Upper lobe of right lung (tissue), 1 donor: ENCODE data around the gene PARD3B. TPM values are rescaled to one million over a fixed set of nuclear protein-coding genes. Genes with fewer than 3 reads are reported as not detected.

Experiments used
- ATAC-seq: fragments of 200-7000 bp; cut with Tn5 transposase; one replicate; pipeline ENCODE4 v1.9.1; 2020; ENCODE audit warnings: mild to moderate bottlenecking, moderate library complexity
- DNase-seq: peaks from one replicate; pipeline ENCODE4 v3.0.0-alpha.2; 2020
- H3K27ac ChIP-seq: fragments of 200-600 bp; one replicate; pipeline ENCODE4 v1.8.0; 2022
- H3K27me3 ChIP-seq: fragments of 200-600 bp; one replicate; pipeline ENCODE4 v1.8.0; 2022; ENCODE audit warnings: mild to moderate bottlenecking
- H3K36me3 ChIP-seq: fragments of 200-600 bp; one replicate; pipeline ENCODE4 v1.8.0; 2022
- H3K4me1 ChIP-seq: fragments of 200-600 bp; one replicate; pipeline ENCODE4 v1.8.0; 2022
- H3K4me3 ChIP-seq: fragments of 200-600 bp; one replicate; pipeline ENCODE4 v1.8.0; 2022; ENCODE audit warnings: mild to moderate bottlenecking
- H3K9me3 ChIP-seq: fragments of 200-600 bp; one replicate; pipeline ENCODE4 v1.8.0; 2022
- intact Hi-C: fragments of 100-400 bp; cut with DNase I; formaldehyde crosslinking; loops from one replicate; pipeline ENCODE4 v1.11.0; 2022
- total RNA-seq: library from RNA; stranded (reverse); fragmentation: NEBNext Ultra II Directional; extraction: Animal tissue kit (Norgen Biotek cat#: 25700); gene quantifications from one replicate; pipeline ENCODE4 v1.2.1, GENCODE V29; 2021
- TF ChIP-seq, protein P1 (sequence below): fragments of 200-600 bp; IDR thresholded peaks from one replicate; pipeline ENCODE4 v1.8.0; 2022; ENCODE audit warnings: antibody characterized with exemption
- donor health status: DM: no; HTN: yes; CAD: no; lungs with severe emphysema.

The PARD3B gene
- total RNA-seq, 1 donor from 2014 or later = 32.5 TPM

DNA sequence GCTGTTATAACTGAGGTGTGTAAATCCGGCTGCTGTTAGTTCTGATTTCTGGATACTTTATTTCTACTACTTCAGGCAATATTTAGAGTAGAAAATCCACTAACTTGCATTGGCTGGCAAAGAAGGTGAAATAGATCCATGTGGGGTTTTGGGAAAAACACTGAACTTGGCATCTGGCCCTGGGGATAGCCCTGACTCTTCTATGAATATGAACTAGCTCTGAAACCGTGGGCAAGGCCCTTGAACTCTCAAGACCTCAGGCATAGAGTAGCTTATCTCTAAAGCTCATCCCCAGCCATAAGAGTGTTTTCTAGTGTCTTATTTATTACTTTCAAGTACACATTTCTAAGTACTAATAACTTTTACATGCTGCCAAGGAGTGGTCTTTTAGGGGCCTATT, 25.8 kb downstream of the PARD3B start:
- intact Hi-C loops = no loop called here
- TF ChIP-seq, protein P1, sequence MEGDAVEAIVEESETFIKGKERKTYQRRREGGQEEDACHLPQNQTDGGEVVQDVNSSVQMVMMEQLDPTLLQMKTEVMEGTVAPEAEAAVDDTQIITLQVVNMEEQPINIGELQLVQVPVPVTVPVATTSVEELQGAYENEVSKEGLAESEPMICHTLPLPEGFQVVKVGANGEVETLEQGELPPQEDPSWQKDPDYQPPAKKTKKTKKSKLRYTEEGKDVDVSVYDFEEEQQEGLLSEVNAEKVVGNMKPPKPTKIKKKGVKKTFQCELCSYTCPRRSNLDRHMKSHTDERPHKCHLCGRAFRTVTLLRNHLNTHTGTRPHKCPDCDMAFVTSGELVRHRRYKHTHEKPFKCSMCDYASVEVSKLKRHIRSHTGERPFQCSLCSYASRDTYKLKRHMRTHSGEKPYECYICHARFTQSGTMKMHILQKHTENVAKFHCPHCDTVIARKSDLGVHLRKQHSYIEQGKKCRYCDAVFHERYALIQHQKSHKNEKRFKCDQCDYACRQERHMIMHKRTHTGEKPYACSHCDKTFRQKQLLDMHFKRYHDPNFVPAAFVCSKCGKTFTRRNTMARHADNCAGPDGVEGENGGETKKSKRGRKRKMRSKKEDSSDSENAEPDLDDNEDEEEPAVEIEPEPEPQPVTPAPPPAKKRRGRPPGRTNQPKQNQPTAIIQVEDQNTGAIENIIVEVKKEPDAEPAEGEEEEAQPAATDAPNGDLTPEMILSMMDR = no peak
- Histone ChIP-seq H3K4me3 (no peak overlapping the region), H3K36me3 (no peaks in the 10 kb centered on the region), H3K9me3 (no peaks in the 10 kb centered on the region), H3K27me3 (no peaks in the 10 kb centered on the region), H3K27ac (no peak overlapping the region), H3K4me1 (peaks cover 6% of the 10 kb centered on the region)
- ATAC-seq (no peak), DNase-seq (no peak)

DNA sequence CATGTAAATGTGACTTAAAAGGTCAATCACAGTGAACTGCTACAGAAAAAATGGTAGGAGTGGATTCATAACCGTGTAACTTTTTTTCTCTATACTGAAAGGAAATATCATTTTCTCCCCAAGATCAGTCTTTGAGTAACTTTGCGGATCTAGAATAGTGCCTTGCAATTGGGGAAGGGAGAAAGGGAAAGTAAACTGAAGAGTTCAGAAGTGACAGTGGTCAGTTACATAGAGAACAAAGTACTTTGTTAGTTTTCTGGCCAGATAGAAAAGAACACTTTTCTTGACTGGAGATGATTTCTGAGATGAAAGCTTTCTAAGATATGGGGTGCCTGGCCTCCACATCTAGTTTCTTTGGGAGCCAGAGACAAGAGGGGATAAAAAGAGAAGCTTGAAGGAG, 26.6 kb downstream of the PARD3B start:
- no peak for ATAC-seq
- no peaks in the 10 kb centered on the region for H3K27me3 ChIP-seq
- intact Hi-C loops = no loop called here
- DNase-seq = no peak
- no peak overlapping the region for H3K27ac ChIP-seq
- no peaks in the 10 kb centered on the region for H3K36me3 ChIP-seq
- TF ChIP-seq, protein P1 = no peak
- H3K4me3 ChIP-seq = no peak overlapping the region
- no peaks in the 10 kb centered on the region for H3K9me3 ChIP-seq
- H3K4me1 ChIP-seq = peaks cover 6% of the 10 kb centered on the region

DNA sequence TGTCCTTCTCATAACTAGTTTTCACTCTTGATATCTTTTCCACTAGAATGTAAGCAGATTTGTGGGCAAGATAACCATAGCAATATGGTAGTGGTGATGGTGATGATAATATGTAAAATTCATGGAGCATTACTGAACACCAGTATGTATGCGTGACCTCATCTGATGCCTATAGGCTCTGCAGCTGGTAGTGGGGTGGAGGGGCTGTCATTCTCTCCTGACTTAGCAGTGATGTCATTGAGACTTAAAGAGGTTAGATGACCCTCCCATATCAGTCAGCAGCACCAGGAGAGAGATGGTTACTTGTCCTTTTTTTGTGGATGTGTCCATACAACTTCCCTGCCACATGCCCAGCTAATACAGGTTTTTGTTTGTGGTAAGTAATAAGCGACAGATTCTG, 27.9 kb downstream of the PARD3B start:
- H3K36me3 ChIP-seq = no peaks in the 10 kb centered on the region
- H3K27me3 ChIP-seq = no peaks in the 10 kb centered on the region
- no peak overlapping the region for H3K27ac ChIP-seq
- DNase-seq = no peak
- peaks cover 6% of the 10 kb centered on the region for H3K4me1 ChIP-seq
- TF ChIP-seq, protein P1 = no peak
- no peak for ATAC-seq
- H3K9me3 ChIP-seq = no peaks in the 10 kb centered on the region
- H3K4me3 ChIP-seq = no peak overlapping the region
- intact Hi-C loops = no loop called here

DNA sequence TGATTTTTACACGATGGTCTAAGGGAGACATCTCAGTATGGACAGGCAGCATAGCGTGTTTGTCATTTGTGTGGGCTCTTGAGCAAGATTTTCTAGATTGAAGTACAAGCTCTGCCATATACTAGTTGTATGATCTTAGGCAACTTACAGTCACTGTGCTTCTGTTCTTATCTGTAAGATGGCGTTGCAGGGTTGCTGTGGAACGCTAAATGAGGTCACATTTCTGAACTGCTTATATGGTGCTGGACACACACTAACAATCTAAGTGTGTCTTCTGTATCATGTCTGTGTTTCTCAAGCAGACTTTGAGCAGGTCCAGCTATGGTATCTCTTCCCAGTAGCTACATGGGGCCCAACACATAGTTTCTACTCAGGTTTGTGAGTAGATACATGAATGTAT, 29.2 kb downstream of the PARD3B start:
- no peak for DNase-seq
- intact Hi-C loops = no loop called here
- H3K36me3 ChIP-seq = no peaks in the 10 kb centered on the region
- no peaks in the 10 kb centered on the region for H3K9me3 ChIP-seq
- H3K27me3 ChIP-seq = no peaks in the 10 kb centered on the region
- TF ChIP-seq, protein P1 = no peak
- no peak for ATAC-seq
- H3K4me1 ChIP-seq = peaks cover 6% of the 10 kb centered on the region
- H3K27ac ChIP-seq = no peak overlapping the region
- H3K4me3 ChIP-seq = no peak overlapping the region

DNA sequence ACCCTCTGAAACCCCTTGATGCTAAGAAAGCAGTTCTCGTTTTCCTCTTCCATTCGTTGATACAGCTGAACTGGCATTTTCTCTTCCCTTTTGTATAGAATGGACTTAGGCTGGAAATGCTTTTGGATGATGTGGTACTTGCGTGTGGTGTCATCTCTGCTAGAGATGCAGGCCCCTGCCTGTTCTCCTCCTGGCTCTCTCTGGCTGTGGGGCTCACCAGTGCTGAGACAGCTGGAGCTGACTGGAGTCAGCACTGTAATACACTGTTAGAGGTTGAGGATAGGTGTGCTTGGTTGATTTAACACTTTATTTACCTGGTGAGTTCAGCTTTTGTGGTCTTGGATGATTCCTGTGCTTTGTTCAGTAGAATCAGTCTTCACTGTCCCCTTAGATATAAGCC, 30.2 kb downstream of the PARD3B start:
- no peaks in the 10 kb centered on the region for H3K27me3 ChIP-seq
- no peak for ATAC-seq
- no peak overlapping the region for H3K4me3 ChIP-seq
- H3K36me3 ChIP-seq = no peaks in the 10 kb centered on the region
- no peak for DNase-seq
- peaks cover 6% of the 10 kb centered on the region for H3K4me1 ChIP-seq
- TF ChIP-seq, protein P1 = no peak
- no peaks in the 10 kb centered on the region for H3K9me3 ChIP-seq
- no peak overlapping the region for H3K27ac ChIP-seq
- intact Hi-C loops = no loop called here

DNA sequence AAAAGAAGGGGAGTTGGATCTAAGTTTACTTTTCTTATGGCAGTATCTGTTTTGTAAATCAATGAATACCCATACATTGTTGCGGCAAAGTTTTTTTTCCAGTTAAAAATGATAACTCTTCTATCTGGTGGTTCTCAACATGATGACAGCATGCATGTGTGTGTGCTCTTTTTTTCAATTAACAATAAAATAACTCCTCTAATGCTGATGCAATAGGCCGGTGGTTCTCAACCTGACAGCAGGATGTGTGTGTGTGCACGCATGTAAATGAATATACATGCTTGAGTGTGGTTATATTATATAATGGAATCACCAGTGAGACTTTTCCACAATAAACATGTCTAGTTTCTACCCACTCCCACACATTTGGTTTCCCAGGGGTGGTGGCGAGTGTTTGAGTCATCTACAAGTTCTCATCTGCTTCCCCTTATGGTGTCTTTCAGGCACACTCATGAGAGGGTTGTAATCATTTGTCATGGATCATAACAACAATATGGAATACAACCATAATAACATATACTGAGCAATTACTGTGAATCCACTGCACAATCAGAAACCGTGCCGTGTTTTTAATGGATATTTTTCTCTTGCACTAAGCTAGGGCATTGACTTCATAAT, 31.2 kb downstream of the PARD3B start:
- intact Hi-C loops = no loop called here
- ATAC-seq = no peak
- TF ChIP-seq, protein P1 = no peak

More for the DNA sequence above, 31.2 kb downstream of the PARD3B start:
- Histone ChIP-seq H3K4me1 (peaks cover 6% of the 10 kb centered on the region), H3K36me3 (no peaks in the 10 kb centered on the region), H3K4me3 (no peak overlapping the region), H3K27ac (no peak overlapping the region), H3K9me3 (no peaks in the 10 kb centered on the region), H3K27me3 (no peaks in the 10 kb centered on the region)
- DNase-seq = no peak
